GM19238 (cell line): ENCODE measurements around the gene SPATA31A1.
"Not testable (repeated sequence)": the region's sequence is repeated elsewhere in the genome, so short reads cannot be mapped to it uniquely, and the experiment has no call there.

Experiments
- DNase-seq: peaks from one replicate; pipeline ENCODE4 v3.0.0; 2011; ENCODE audit warnings: low spot score; ENCODE audit not compliant: insufficient read length

The SPATA31A1 gene

GRCh38 chr9:39355369-39355768, at the start of gene SPATA31A1:
TSS of gene SPATA31A1 (plus strand) at chr9:39355669. CDS start at chr9:39355731, 62 bp downstream.
- not testable (repeated sequence) for DNase-seq

GRCh38 chr9:39407261-39408204, 52.1 kb downstream of the SPATA31A1 start:
- DNase-seq, result not testable (repeated sequence)

GRCh38 chr9:39411254-39411940, 55.9 kb downstream of the SPATA31A1 start:
- not testable (repeated sequence) for DNase-seq
